K562 (cell line): ENCODE measurements around the gene SYT17. TPM values are rescaled to one million over a fixed set of nuclear protein-coding genes. Genes with fewer than 3 reads are reported as not detected.

Experiments
- BHLHE40 ChIP-seq: IDR thresholded peaks from 2 replicates; pipeline ENCODE4 v1.6.1; 2011; ENCODE audit warnings: low read length, improper control_type of control experiment
- BRF1 ChIP-seq: IDR thresholded peaks from 3 replicates; pipeline ENCODE4 v1.6.1; 2011; ENCODE audit warnings: borderline replicate concordance, mild to moderate bottlenecking; ENCODE audit not compliant: insufficient read length; ENCODE audit errors: extremely low read depth
- EGR1 ChIP-seq: fragments of 450-650 bp; conservative IDR thresholded peaks from 2 replicates; pipeline ENCODE4 v1.6.1; 2017; ENCODE audit warnings: mild to moderate bottlenecking
- JUND ChIP-seq, 2 experiments: IDR thresholded peaks; 2 replicates in 1 of 2; 3 replicates in 1 of 2; pipeline ENCODE4 v1.6.1; 2011; ENCODE audit warnings: borderline replicate concordance in 2 of 2, low read depth in 2 of 2, low read length in 2 of 2, improper control_type of control experiment in 1 of 2, missing biosample characterization in 1 of 2, missing genetic modification characterization in 1 of 2, missing genetic modification reagents in 1 of 2
- KLF13 ChIP-seq: fragments of 450-650 bp; IDR thresholded peaks from 2 replicates; pipeline ENCODE4 v1.6.1; 2016; ENCODE audit warnings: missing genetic modification characterization, low read depth, mild to moderate bottlenecking, missing compliant biosample characterization, moderate library complexity, borderline replicate concordance
- MIER1 ChIP-seq: fragments of 450-650 bp; IDR thresholded peaks from 2 replicates; pipeline ENCODE4 v1.6.1; 2016; ENCODE audit warnings: antibody characterized with exemption, mild to moderate bottlenecking, low read depth
- SAFB2 ChIP-seq: fragments of 200-400 bp; formaldehyde crosslinking; IDR thresholded peaks from 2 replicates; pipeline ENCODE4 v1.6.1; 2018; ENCODE audit warnings: borderline replicate concordance, low read length, low read depth, moderate library complexity; ENCODE audit not compliant: severe bottlenecking
- USF2 ChIP-seq: sonication (generic); formaldehyde crosslinking; IDR thresholded peaks from 2 replicates; pipeline ENCODE4 v1.5.0; 2020; ENCODE audit warnings: missing genetic modification reagents
- XRCC5 ChIP-seq: fragments of 200-400 bp; formaldehyde crosslinking; IDR thresholded peaks from 2 replicates; pipeline ENCODE4 v1.6.1; 2017; ENCODE audit warnings: low read depth, mild to moderate bottlenecking, low read length
- ZNF436 ChIP-seq: fragments of 250-450, 450-650 bp; sonication (Bioruptor Pico); formaldehyde crosslinking; IDR thresholded peaks from 2 replicates; pipeline ENCODE4 v1.7.0; 2020; ENCODE audit warnings: mild to moderate bottlenecking
- polyA plus RNA-seq, 8 experiments: library from polyadenylated mRNA; depleted of rRNA in 4 of 8; stranded (reverse) in 5 of 8; unstranded in 3 of 8; fragments of >200 nt; fragmentation: Nextera tagmentation in 2 of 8; fragmentation: Illumina TruSeq in 1 of 8; extraction: Ambion mirVana in 2 of 8; extraction: Trizol in 1 of 8; gene quantifications; 2 replicates each; pipeline versions ENCODE4 v1.2.1 to v1.2.3, GENCODE V29; 2011 to 2014; ENCODE audit warnings: inconsistent platforms in 1 of 8, missing spikeins in 1 of 8
- total RNA-seq, 7 experiments: library from RNA; depleted of rRNA in 6 of 7; stranded (reverse); fragments of >200 nt in 6 of 7; fragmentation: Illumina TruSeq in 2 of 7; extraction: Trizol in 2 of 7; gene quantifications; 2 replicates each; pipeline versions ENCODE4 v1.2.1 to v1.2.3, GENCODE V29; 2011 to 2021; ENCODE audit warnings: low replicate concordance in 1 of 7
- TF ChIP-seq, protein P1 (sequence below), 2 experiments: IDR thresholded peaks; 2 replicates each; pipeline ENCODE4 v1.6.1; 2012; ENCODE audit warnings: improper control_type of control experiment in 2 of 2, low read depth in 2 of 2, low read length in 2 of 2, borderline replicate concordance in 1 of 2
- TF ChIP-seq, protein P2 (sequence below): fragments of 450-650 bp; formaldehyde crosslinking; IDR thresholded peaks from 2 replicates; pipeline ENCODE4 v1.4.0; 2022; ENCODE audit warnings: missing genetic modification characterization

Gene SYT17
- total and polyA plus RNA-seq, 9 of the 15 experiments (the other 6 are each of a cell fraction or from before 2014, with no cell fraction given) = not detected

DNA sequence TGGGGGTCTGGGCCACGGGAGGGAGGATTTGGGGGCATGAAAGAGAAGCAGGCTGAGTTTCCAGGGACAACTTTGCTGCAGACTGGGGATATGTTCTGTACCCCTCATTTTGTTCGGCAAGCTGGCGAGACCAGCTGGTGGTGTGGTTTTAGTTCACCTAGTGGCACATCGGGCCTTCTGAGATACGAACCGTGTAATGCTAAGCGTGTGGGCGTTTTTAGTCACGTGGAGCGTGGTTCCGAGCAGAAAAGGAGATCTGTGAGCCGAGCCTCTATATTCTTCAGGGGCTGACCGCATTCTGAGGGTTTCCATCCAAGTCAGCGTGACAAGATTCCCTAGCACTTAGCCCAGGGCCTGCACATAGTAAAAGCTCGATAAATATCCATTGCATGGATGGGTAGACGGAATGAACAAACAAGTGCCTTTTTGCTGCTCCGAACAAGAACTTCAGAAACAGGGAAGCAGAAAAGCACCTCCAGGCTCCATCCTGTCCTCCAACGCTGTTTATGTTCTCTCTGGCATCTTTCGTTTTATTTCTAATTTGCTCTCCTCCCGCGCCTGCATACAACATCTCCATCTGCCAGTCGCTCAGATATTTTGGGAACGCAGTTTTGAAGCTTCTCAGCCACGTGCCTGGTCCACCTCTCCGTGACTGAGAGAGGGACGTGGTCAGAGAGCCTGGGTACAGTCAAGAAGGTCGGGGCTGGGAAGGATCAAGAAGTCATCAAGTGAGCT lies 5.8 kb downstream of the SYT17 start (continued):
- TF ChIP-seq, protein P1, sequence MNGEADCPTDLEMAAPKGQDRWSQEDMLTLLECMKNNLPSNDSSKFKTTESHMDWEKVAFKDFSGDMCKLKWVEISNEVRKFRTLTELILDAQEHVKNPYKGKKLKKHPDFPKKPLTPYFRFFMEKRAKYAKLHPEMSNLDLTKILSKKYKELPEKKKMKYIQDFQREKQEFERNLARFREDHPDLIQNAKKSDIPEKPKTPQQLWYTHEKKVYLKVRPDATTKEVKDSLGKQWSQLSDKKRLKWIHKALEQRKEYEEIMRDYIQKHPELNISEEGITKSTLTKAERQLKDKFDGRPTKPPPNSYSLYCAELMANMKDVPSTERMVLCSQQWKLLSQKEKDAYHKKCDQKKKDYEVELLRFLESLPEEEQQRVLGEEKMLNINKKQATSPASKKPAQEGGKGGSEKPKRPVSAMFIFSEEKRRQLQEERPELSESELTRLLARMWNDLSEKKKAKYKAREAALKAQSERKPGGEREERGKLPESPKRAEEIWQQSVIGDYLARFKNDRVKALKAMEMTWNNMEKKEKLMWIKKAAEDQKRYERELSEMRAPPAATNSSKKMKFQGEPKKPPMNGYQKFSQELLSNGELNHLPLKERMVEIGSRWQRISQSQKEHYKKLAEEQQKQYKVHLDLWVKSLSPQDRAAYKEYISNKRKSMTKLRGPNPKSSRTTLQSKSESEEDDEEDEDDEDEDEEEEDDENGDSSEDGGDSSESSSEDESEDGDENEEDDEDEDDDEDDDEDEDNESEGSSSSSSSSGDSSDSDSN (IDR thresholded peaks at IDR 0.05; ENCODE audit: borderline replicate concordance in 1 of 2, low read depth in 2 of 2, low read length in 2 of 2) = no peak
- TF ChIP-seq EGR1 (0 out of 2 replicates have a peak, but pooled peaks have one; percentile 32), USF2 (CRISPR knock-in tag) (peak; percentile 79), ZNF436 (no peak), KLF13 (tag) (no peak), SAFB2 (no peak), XRCC5 (no peak), MIER1 (no peak), JUND (IDR thresholded peaks at IDR 0.05; ENCODE audit: borderline replicate concordance, low read depth, low read length) (no peak), JUND (tag; IDR thresholded peaks at IDR 0.05; ENCODE audit: borderline replicate concordance, low read depth, low read length) (no peak), BHLHE40 (0 out of 2 replicates have a peak, but pooled peaks have one; percentile 13), BRF1 (no peak)
- TF ChIP-seq, protein P2, sequence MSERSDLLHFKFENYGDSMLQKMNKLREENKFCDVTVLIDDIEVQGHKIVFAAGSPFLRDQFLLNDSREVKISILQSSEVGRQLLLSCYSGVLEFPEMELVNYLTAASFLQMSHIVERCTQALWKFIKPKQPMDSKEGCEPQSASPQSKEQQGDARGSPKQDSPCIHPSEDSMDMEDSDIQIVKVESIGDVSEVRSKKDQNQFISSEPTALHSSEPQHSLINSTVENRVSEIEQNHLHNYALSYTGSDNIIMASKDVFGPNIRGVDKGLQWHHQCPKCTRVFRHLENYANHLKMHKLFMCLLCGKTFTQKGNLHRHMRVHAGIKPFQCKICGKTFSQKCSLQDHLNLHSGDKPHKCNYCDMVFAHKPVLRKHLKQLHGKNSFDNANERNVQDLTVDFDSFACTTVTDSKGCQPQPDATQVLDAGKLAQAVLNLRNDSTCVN (CRISPR knock-in tag) = no peak
